Stimulated activated naive CD8-positive, alpha-beta T cell treated with anti-CD3 and anti-CD28 coated beads, Interleukin-15, Interleukin-2, amounts not matched to agents 100 ng/mL and 50 ng/mL, for 24 hours (primary cell): ENCODE measurements around the gene OR13F1.
"Not testable (repeated sequence)": the region's sequence is repeated elsewhere in the genome, so short reads cannot be mapped to it uniquely, and the experiment has no call there.

Experiments
- H3K27ac Mint-ChIP-seq: one replicate; pipeline ENCODE4 v1.8.0; 2021; ENCODE audit warnings: mild to moderate bottlenecking, mixed read lengths
- H3K27me3 Mint-ChIP-seq: one replicate; pipeline ENCODE4 v1.8.0; 2021; ENCODE audit warnings: mixed read lengths
- H3K36me3 Mint-ChIP-seq: one replicate; pipeline ENCODE4 v1.8.0; 2021; ENCODE audit warnings: low read depth, mixed read lengths
- H3K4me1 Mint-ChIP-seq: one replicate; pipeline ENCODE4 v1.8.0; 2021; ENCODE audit warnings: low read depth, mixed read lengths
- H3K4me3 Mint-ChIP-seq: one replicate; pipeline ENCODE4 v1.8.0; 2021; ENCODE audit warnings: mild to moderate bottlenecking, mixed read lengths
- H3K9me3 Mint-ChIP-seq: one replicate; pipeline ENCODE4 v1.8.0; 2021; ENCODE audit warnings: mixed read lengths

Gene OR13F1

GRCh38 chr9:104503963-104504362 lies at the start of gene OR13F1:
Gene OR13F1, plus strand, starts transcription at chr9:104504263. Its CDS starts 0 bp downstream, at chr9:104504263.
- H3K4me3 Mint-ChIP-seq: no peak within 1 kb of the TSS
- no peaks in the 10 kb centered on the region for H3K27me3 Mint-ChIP-seq
- no peaks in the 10 kb centered on the region for H3K4me1 Mint-ChIP-seq
- H3K36me3 Mint-ChIP-seq: no peaks in the 10 kb centered on the region
- no peaks in the 10 kb centered on the region for H3K9me3 Mint-ChIP-seq
- H3K27ac Mint-ChIP-seq: no peak within 1 kb of the TSS

- no peak overlapping the region for H3K4me3 Mint-ChIP-seq
- H3K4me1 Mint-ChIP-seq: no peaks in the 10 kb centered on the region
- H3K36me3 Mint-ChIP-seq: no peaks in the 10 kb centered on the region
- H3K27ac Mint-ChIP-seq: no peak overlapping the region
- H3K27me3 Mint-ChIP-seq: peaks cover 3% of the 10 kb centered on the region
- H3K9me3 Mint-ChIP-seq: peaks cover 4% of the 10 kb centered on the region
These were observed 47.2 kb upstream of the OR13F1 start for GRCh38 chr9:104456831-104457230.

GRCh38 chr9:104463864-104464263 lies 40.2 kb upstream of the OR13F1 start:
- Mint-ChIP-seq H3K27ac (no peak overlapping the region), H3K27me3 (no peaks in the 10 kb centered on the region), H3K36me3 (no peaks in the 10 kb centered on the region), H3K9me3 (peaks cover 17% of the 10 kb centered on the region), H3K4me3 (no peak overlapping the region), H3K4me1 (no peaks in the 10 kb centered on the region)

DNA sequence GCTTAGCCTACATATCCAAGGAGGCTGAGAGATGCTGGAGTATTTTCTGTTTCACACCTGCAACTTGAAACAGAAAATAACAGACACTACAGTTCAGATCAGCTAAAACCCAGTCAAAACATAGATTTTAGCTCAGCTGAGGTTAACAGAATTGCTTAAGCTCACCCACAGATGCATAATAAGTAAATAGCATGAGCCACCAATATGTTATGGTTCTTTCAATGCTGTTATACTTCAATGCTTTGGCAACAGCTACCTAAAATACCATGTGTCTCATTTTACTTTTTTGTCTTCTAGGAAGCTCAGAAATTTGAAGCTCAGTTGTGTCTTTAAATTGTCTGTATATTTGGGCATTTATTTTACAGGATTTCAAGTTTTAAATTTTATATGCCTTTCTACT lies 35.8 kb upstream of the OR13F1 start:
- no peaks in the 10 kb centered on the region for H3K4me1 Mint-ChIP-seq
- H3K36me3 Mint-ChIP-seq: no peaks in the 10 kb centered on the region
- no peak overlapping the region for H3K4me3 Mint-ChIP-seq
- no peak overlapping the region for H3K27ac Mint-ChIP-seq
- H3K27me3 Mint-ChIP-seq: no peaks in the 10 kb centered on the region
- peaks cover 20% of the 10 kb centered on the region for H3K9me3 Mint-ChIP-seq

- no peaks in the 10 kb centered on the region for H3K36me3 Mint-ChIP-seq
- H3K9me3 Mint-ChIP-seq: no peaks in the 10 kb centered on the region
- no peaks in the 10 kb centered on the region for H3K27me3 Mint-ChIP-seq
- no peaks in the 10 kb centered on the region for H3K4me1 Mint-ChIP-seq
- H3K4me3 Mint-ChIP-seq: no peak overlapping the region
- H3K27ac Mint-ChIP-seq: no peak overlapping the region
These were observed 21.0 kb upstream of the OR13F1 start for GRCh38 chr9:104482921-104483570.

GRCh38 chr9:104485014-104485413 lies 19.0 kb upstream of the OR13F1 start:
- no peak overlapping the region for H3K4me3 Mint-ChIP-seq
- no peaks in the 10 kb centered on the region for H3K4me1 Mint-ChIP-seq
- no peaks in the 10 kb centered on the region for H3K36me3 Mint-ChIP-seq
- H3K27me3 Mint-ChIP-seq: no peaks in the 10 kb centered on the region
- no peaks in the 10 kb centered on the region for H3K9me3 Mint-ChIP-seq
- H3K27ac Mint-ChIP-seq: no peak overlapping the region

GRCh38 chr9:104494808-104495207 lies 9.3 kb upstream of the OR13F1 start:
- Mint-ChIP-seq H3K36me3 (no peaks in the 10 kb centered on the region), H3K27ac (no peak overlapping the region), H3K27me3 (no peaks in the 10 kb centered on the region), H3K4me3 (no peak overlapping the region), H3K4me1 (no peaks in the 10 kb centered on the region), H3K9me3 (no peaks in the 10 kb centered on the region)

GRCh38 chr9:104503440-104503839 lies 623 bp upstream of the OR13F1 start:
- no peaks in the 10 kb centered on the region for H3K4me1 Mint-ChIP-seq
- no peaks in the 10 kb centered on the region for H3K27me3 Mint-ChIP-seq
- H3K27ac Mint-ChIP-seq: no peak overlapping the region
- H3K4me3 Mint-ChIP-seq: no peak overlapping the region
- H3K9me3 Mint-ChIP-seq: no peaks in the 10 kb centered on the region
- no peaks in the 10 kb centered on the region for H3K36me3 Mint-ChIP-seq

- H3K27ac Mint-ChIP-seq: no peak overlapping the region
- H3K9me3 Mint-ChIP-seq: peaks cover 8% of the 10 kb centered on the region
- no peaks in the 10 kb centered on the region for H3K36me3 Mint-ChIP-seq
- H3K27me3 Mint-ChIP-seq: peaks cover 3% of the 10 kb centered on the region
- no peaks in the 10 kb centered on the region for H3K4me1 Mint-ChIP-seq
- no peak overlapping the region for H3K4me3 Mint-ChIP-seq
These were observed 2.5 kb downstream of the OR13F1 start for GRCh38 chr9:104506565-104506964.

DNA sequence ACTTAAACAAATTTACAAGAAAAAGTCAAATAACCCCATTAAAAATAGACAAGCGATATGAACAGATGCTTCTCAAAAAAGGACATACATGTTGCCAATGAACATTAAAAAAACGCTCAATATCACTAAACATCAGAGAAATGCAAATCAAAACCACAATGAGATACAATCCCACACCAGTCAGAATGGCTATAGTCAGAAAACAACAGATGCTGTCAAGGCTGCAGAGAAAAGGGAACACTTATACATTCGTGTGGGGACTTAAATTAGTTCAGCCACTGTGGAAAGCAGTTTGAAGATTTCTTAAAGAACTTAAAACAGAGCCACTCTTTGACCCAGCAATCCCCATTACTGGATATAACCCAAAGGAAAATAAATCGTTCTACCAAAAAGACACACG lies 10.8 kb downstream of the OR13F1 start:
- no peaks in the 10 kb centered on the region for H3K4me1 Mint-ChIP-seq
- no peak overlapping the region for H3K4me3 Mint-ChIP-seq
- H3K27me3 Mint-ChIP-seq: peaks cover 3% of the 10 kb centered on the region
- H3K36me3 Mint-ChIP-seq: no peaks in the 10 kb centered on the region
- peaks cover 8% of the 10 kb centered on the region for H3K9me3 Mint-ChIP-seq
- no peak overlapping the region for H3K27ac Mint-ChIP-seq

GRCh38 chr9:104520241-104520640 lies 16.2 kb downstream of the OR13F1 start:
- H3K9me3 Mint-ChIP-seq, H3K27me3 Mint-ChIP-seq, H3K4me3 Mint-ChIP-seq, H3K36me3 Mint-ChIP-seq, H3K4me1 Mint-ChIP-seq, H3K27ac Mint-ChIP-seq: not testable (repeated sequence)

DNA sequence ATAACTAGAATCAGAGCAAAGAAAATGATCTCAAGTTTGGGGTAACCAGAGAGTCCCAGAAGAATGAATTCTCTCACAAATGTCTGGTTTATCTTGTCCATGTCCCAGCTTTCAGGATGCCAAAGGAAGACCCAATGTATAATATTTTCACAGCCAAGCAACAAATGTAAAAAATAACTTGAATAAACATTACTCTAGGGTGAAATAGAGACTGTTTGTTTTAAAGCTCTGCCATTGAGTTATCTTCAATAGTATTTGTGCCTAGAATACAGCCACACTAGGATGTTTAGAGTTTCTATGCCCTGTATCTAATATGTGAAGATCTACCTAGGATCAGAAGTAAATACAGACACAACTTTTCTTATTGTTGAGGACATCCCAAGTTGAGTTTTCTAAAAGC lies 23.0 kb downstream of the OR13F1 start, which contains the start of gene OR13C4:
OR13C4 (minus strand) TSS at position 101 of the 400 bp plus-strand sequence; CDS start at position 101, 0 bp downstream.
- Mint-ChIP-seq H3K36me3 (no peaks in the 10 kb centered on the region), H3K4me1 (no peaks in the 10 kb centered on the region), H3K27ac (no peak within 1 kb of the TSS), H3K9me3 (no peaks in the 10 kb centered on the region), H3K27me3 (no peaks in the 10 kb centered on the region), H3K4me3 (no peak within 1 kb of the TSS)

DNA sequence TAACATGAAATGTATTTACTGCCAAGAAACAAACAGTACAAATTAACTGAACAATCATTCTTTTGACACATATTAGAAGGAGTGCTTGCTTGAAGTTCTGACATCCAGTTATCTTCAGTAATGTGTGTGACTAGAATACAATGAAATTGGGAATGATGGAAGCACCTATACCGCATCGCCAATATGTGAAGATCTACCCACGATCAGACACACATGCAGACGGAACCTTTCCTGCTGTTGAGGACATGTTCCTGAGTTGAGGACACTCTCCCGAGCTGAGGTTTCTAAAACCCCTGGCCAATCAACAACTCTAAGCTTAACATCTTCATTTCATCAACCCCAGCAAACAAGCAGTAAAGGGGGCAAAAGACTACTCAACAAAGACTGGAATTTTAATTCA lies 32.7 kb downstream of the OR13F1 start, which contains the start of gene OR13C3:
OR13C3 (minus strand) TSS at position 101 of the 400 bp plus-strand sequence. CDS start 133 bp downstream, outside the sequence.
- no peak within 1 kb of the TSS for H3K4me3 Mint-ChIP-seq
- no peaks in the 10 kb centered on the region for H3K4me1 Mint-ChIP-seq
- H3K27ac Mint-ChIP-seq: no peak within 1 kb of the TSS
- H3K9me3 Mint-ChIP-seq: peaks cover 5% of the 10 kb centered on the region
- H3K27me3 Mint-ChIP-seq: no peaks in the 10 kb centered on the region
- no peaks in the 10 kb centered on the region for H3K36me3 Mint-ChIP-seq

DNA sequence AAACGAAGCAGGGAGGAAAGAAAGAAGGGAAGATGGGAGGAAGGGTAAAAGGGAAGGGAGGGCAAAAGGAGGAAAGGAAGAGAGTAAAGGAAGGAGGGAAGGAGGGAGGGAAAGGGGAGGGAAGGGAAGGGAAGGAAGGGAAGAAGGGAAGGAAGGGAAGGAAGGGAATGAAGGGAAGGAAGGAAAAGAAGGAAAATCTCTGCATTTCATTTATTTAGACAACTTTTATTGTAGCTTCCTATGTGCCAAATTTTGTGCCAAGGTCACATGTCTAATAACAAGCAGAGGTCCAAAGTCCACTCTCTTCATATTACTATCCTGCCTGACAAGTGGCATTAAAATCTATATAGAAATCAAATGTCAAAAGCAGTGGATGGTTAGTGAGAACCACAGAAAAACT lies 35.2 kb downstream of the OR13F1 start:
- H3K27ac Mint-ChIP-seq: no peak overlapping the region
- no peaks in the 10 kb centered on the region for H3K4me1 Mint-ChIP-seq
- no peaks in the 10 kb centered on the region for H3K36me3 Mint-ChIP-seq
- H3K4me3 Mint-ChIP-seq: no peak overlapping the region
- peaks cover 5% of the 10 kb centered on the region for H3K9me3 Mint-ChIP-seq
- H3K27me3 Mint-ChIP-seq: no peaks in the 10 kb centered on the region

DNA sequence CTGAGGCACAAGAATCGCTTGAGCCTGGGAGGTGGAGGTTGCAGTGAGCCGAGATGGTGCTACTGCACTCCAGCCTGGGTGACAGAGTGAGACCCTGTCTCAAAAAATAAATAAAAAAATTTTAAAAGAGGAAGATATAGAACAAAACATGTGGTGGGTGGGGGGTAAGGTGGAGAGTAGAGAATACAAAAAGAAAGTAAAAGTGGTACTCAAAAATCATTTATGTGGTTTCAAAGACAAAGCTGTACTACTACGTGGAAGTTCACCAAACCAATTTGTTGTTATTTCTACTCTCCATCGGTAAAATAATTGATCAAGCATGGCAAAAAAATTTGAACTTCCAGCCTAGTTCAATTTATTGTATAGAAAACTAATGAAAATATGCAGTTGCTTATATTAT lies 40.6 kb downstream of the OR13F1 start:
- H3K4me3 Mint-ChIP-seq: no peak overlapping the region
- H3K9me3 Mint-ChIP-seq: no peaks in the 10 kb centered on the region
- no peak overlapping the region for H3K27ac Mint-ChIP-seq
- no peaks in the 10 kb centered on the region for H3K4me1 Mint-ChIP-seq
- no peaks in the 10 kb centered on the region for H3K27me3 Mint-ChIP-seq
- H3K36me3 Mint-ChIP-seq: no peaks in the 10 kb centered on the region

DNA sequence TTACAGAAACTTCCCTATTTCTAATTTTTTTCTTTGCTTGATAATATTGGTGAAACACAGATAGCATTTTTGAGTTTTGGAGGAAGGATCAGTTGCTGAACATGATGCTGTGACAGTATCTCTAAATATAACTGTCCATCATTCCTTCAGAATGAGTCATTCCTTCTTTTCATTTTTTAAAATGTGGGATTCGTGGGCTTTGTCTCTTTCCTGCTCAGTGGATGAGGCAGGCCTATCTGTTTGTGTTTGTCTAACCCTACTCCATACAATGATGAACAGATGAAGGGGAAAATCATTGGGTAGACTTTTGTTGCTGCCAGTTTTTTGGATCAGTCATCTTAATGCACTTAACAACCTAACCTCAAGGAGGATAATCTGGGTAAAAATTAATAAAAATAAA lies 49.2 kb downstream of the OR13F1 start:
- Mint-ChIP-seq H3K9me3 (peaks cover 6% of the 10 kb centered on the region), H3K4me1 (no peaks in the 10 kb centered on the region), H3K36me3 (no peaks in the 10 kb centered on the region), H3K4me3 (no peak overlapping the region), H3K27me3 (no peaks in the 10 kb centered on the region), H3K27ac (no peak overlapping the region)
